GM19452 (cell line): Measurements from ENCODE around the gene DUS2.
"Not testable (repeated sequence)": the region's sequence is repeated elsewhere in the genome, so short reads cannot be mapped to it uniquely, and the experiment has no call there.

ENCODE experiments used
- ATAC-seq: cut with Tn5 transposase; IDR thresholded peaks from one replicate; pipeline ENCODE4 v1.9.1; 2021; ENCODE audit not compliant: unreplicated experiment

DUS2 gene

GRCh38 chr16:68022728-68023537 lies at the start of gene DUS2, which contains the start of gene DDX28:
Gene DUS2 (plus strand): TSS chr16:68023284. CDS start chr16:68038024, 14,740 bp downstream.
Gene DDX28 (minus strand): TSS chr16:68023232. CDS start chr16:68023202, 30 bp downstream.
- ATAC-seq = peak; percentile 76

DNA sequence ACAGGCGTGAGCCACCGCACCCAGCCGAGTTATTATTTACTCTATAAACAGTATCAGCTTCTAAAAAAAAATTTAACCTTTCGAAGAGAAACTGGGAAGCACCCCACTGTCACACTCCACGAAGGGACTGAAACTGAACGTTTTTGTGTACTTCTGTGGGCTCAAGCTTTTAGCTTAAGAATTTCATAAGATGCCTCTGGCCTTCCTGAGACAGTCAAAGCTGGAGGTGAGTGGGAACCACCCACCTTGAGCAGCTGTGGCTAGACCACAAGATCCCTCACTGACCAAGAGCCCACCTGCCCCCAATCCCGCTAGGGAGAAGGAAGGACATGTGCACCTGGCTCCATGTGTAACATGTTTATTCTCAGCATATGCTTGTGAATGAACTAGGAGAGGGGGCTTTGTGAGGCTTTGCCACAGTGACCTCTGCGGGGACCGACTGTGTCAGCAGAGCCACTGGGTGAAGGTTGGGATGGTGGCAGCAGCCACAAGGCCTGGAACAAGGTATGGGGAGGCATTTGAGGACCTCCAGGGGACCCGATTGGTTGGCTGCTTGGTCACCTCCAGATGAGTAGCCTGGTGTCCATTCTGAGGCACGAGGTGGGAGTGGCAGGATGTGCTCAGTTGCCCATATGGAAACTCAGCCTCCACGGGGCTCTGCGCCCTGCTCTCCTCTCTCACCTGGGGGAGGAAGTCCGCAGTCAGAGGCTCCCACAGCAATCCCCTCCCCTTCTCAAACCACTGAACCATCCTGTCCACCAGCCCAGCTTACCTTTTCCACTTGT lies 47.6 kb upstream of the DUS2 start:
- no peak for ATAC-seq

DNA sequence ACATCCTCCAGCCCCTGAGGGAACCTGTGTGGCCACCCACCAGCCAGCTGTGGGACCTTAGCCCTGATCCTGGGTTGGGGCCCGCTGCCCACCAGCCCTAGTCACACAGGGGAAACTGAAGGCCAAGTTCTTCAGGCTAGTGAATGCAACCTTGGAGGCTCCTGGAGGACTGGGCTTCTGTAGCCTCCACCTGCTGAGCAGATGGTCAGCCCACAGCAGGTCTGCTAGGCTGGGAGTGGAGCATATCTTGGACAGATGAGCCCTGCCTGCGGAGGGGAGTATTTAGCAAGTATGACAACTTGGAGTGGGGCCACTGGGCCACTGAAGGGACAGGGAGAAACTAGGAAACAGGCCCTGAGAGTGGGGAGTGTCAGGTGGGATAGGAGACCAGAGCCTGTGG lies 46.9 kb upstream of the DUS2 start:
- no peak for ATAC-seq

DNA sequence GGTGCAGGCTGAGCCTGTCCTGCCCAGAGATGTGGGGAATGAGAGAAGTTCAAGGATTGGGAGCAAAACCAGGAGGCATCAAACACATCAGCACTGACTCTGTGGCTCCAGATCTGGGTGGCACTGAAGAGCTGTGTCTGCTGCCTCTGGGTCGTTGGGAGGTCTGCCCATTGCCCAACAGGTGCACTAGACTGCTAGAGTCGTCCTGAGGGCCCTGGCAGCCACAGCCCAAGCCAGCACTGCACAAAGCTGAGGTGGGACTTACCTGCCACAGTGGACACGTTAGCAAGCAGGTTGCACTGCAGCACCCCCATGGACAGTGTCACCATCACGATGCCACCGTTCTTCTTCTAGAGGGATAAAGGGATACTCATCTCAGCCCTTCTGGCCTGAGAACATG lies 46.1 kb upstream of the DUS2 start:
- ATAC-seq = no peak

- ATAC-seq = no peak
These were observed 45.4 kb upstream of the DUS2 start for GRCh38 chr16:67977469-67978227.

DNA sequence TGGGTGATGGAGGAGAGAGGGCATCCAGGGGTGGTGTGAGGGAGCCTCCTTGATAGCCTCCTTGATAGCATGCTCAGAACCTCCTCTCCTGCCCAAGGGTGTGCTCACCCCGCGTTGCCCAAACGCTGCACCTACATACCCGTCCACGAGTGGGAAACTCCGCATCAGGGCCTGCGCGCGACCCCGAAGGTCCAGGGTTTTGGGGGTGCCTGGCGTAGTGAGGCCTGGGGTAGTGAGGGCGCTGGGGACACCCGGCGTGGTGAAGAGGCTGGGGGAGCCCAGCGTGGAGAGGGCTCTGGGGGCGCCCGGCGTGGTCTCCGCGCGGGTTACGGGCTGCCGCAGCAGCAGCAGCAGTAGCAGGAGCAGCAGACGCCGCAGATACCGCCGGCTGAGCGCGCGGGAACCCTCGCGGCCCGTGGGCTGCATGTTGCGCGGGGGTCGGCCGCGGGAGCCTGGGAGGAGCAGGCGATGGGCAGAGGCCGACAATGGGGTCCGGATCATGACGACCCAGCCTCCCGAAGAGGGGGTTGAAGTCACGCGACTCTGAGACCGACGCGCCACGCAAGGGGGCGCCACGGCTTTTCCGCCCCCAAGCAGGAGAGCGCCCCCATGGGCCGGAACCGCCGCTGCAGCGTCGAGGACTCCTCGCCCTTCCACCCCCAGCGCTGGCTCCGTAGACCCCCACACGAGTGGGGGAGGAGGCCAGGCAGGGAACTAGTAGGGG lies 43.0 kb upstream of the DUS2 start, which contains the start of gene DPEP3:
DPEP3 (minus strand) TSS at position 545 of the 724 bp plus-strand sequence; CDS start at position 426, 119 bp downstream.
- ATAC-seq = no peak

GRCh38 chr16:67982011-67982696 lies 40.9 kb upstream of the DUS2 start:
- no peak for ATAC-seq

DNA sequence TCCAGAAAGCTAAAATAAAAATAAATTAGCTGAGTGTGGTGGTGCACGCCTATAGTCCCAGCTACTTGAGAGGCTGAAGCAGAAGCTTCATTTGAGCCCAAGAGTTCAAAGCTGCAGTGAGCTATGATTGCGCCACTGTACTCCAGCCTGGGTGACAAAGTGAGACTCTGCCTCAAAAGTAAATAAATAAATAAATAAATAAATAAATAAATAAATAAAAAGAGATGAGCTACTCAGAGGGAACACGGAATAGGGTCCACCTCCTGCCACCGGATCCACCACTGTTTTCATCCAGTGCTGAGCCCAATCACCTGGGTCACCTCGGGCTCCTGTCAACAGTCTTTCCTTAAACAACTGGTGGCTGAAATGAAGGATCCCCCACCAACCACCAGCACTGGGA lies 36.1 kb upstream of the DUS2 start:
- no peak for ATAC-seq

DNA sequence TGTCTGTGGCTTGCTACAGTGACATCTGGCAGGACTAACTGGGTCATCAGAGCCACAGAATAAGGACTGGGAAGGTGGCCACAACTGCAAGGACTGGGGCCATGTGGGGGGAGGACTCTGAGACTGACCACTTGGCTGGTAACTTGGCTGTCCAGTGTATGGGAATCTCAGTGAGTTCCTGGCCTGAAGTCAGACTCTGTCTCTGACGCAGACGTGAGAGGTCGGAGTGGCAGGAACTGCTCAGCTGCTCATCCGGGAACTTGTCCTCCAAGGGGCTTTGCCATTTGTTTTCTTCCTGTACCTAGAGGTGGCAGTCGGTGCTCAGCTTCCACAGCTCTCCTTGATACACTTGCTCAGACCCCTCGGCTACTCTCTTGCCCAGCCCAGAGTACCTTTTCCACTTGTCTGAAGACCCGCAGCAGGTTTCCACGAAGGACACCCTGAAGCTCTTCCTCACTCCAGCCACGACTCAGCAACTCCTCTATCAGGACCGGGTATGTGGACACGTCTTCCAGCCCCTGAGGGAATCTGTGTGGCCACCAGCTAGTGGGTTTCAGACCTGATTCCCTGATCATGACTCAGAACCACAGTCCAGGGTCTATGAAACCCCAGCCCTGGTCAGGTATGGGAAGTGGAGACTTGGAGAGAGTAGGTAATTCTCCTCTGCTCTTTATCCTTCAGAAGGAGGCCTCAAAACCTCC lies 35.5 kb upstream of the DUS2 start:
- no peak for ATAC-seq

DNA sequence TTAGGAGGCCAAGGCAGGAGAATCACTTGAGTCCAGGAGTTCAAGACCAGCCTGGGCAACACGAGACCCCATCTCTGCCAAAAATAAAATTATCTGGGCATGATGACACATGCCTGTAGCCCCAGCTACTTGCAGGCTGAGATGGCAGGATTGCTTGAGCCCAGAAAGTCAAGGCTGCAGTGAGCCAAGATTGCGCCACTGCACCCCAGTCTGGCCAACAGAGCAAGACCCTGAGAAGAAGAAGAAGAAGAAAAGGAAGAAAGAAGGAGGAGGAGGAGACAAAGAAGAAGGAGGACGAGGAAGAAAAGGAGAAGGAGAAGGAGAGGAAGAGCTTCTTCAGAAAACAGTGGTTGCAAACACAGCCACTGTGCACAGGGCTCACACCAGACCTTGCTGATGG lies 34.4 kb upstream of the DUS2 start:
- ATAC-seq = no peak

DNA sequence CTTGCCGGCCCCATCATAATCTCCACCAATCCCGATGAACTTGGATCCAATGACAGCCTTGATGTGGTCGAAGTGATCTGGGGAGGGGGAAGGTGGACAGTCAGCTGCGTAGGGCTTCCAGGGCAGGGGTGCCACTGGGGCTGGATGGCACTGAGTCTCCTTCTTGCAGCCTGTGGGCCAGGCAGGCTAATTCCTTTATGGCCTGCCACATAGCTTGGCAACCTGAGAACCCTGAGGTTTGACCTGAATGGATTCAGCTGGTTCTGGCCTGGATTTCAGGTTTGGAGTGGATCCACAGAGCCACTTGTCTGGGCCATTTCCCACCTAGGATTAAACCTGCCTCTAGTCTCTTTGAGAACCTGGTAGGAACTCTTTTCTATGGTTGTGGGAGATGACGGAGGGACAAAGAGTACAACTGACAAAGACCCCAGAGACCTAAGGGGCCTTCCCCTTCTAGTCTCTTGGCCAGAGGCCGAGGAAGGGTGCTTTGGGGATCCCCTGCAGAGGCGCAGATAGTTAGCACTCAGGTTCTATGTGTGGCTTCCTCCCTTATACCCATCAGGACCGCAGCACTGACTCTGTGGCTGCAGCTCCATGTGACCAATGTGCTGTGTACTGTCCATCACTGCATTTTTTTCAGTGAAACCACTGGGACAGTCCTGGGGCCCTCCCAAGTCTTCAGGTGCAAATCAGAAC lies 33.6 kb upstream of the DUS2 start:
- ATAC-seq = no peak

- no peak for ATAC-seq
These were observed 33.1 kb upstream of the DUS2 start for GRCh38 chr16:67990018-67990386.

- ATAC-seq = no peak
These were observed 30.4 kb upstream of the DUS2 start for GRCh38 chr16:67992661-67993206.

DNA sequence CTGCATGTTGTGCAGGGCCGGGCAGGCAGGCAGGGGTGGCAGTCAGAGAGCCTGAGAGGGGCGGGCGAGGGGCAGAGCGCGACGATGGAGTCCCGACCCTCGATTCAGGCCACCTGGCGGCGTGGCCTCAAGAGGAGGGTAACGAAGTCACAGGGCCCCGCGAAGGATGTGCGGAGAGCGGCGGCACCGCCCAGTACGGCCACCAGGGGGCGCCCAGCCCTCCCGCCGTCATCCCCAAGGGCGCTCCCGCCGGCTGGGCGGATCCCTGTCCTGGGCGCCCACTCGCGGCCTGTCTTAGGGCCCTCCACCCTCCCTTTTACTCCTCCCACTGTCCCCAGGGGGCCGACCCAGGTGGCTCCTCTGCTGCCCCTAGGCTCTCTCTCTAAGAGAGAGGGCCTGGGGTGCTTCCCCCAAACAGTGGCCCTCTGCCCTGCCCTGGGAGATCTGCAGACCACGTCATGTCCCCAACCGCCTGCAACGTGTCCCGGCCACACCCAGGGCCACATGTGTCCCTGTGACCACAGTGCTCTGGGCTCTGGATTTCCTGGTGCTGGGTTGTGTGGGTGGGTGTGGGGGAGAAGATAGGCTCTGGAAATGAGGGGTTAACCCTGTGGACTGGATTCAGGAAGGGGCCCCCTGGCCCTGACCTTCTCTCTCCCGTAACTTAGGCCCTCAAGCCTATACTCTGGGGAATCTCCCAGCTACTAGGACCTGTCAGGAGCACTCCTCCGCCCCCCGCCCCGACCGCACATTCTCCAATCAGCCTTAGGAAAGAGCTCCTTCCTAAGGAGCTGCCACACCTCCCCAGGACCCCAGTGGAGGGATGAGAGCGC lies 29.7 kb upstream of the DUS2 start:
- peak; percentile 69 for ATAC-seq

DNA sequence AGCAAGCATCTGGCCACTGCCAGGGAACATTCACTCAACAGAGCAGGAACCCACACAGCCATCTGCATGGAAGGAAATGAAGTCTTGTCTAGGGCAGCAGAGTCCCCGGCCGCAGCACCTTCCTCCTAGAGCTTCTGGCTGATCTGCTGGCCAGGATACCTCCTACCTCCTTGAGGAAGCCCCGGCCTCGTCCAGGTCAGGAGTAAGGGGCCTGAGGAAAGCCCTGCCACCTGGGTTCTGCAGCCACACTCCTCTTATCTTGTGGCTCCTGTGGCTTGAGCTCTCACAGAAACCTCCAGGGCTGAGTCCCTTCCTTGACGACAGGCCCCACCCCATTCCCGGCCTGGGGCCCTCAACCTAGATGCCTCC lies 29.1 kb upstream of the DUS2 start:
- ATAC-seq = not testable (repeated sequence)

DNA sequence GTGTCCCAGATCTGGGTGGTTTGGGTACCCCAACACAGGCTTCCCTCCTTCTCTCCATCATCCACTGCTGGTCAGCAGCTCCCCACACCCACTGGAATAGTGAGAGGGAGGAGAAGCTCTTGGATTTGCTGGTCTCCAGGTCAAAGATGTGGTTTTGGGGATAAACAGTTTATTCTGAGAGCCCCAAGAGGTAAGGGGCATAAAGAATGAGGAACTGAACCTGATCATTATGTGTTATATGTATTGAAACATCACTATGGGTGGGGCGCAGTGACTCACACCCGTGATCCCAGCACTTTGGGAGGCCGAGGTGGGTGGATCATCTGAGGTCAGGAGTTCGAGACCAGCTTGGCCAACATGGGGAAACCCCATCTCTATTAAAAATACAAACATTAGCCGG lies 27.7 kb upstream of the DUS2 start:
- ATAC-seq = no peak

DNA sequence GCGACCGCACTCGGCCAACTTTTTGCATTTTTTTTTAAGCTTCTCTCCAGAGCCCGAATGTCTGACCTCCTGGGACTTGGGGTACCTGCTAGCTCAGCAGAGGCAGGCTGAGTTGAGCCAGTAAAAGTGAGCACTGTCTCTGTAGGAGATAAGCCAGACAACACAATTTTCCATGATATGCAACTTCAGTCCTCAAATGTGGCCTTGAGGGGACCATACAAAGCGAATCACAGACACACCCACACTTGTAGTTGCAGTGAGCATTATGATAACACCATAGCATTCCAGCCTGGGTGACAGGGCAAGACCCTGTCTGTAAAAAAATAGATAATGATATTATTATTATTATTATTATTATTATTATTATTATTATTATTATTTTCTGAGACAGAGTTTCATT lies 26.4 kb upstream of the DUS2 start:
- ATAC-seq = no peak
